HEK293 (cell line): ENCODE data around the gene PRRT2.

ENCODE experiments used
- BCL6B ChIP-seq: fragments of 450-650 bp; formaldehyde crosslinking; IDR thresholded peaks from 2 replicates; pipeline ENCODE4 v1.5.1; 2017; ENCODE audit warnings: missing biosample characterization, missing genetic modification characterization
- EGR2 ChIP-seq: fragments of 450-650 bp; formaldehyde crosslinking; IDR thresholded peaks from 2 replicates; pipeline ENCODE4 v1.5.1; 2016; ENCODE audit warnings: low read depth, missing biosample characterization, missing genetic modification characterization
- MEIS1 ChIP-seq: sonication (generic); formaldehyde crosslinking; IDR thresholded peaks from 2 replicates; pipeline ENCODE4 v1.8.1; 2022; ENCODE audit warnings: missing genetic modification reagents, mild to moderate bottlenecking, borderline replicate concordance
- OVOL3 ChIP-seq: fragments of 450-650 bp; formaldehyde crosslinking; IDR thresholded peaks from 2 replicates; pipeline ENCODE4 v1.5.1; 2016; ENCODE audit warnings: missing biosample characterization, missing genetic modification characterization
- PRDM1 ChIP-seq: fragments of 450-650 bp; formaldehyde crosslinking; IDR thresholded peaks from 2 replicates; pipeline ENCODE4; 2016; ENCODE audit warnings: missing biosample characterization, missing genetic modification characterization
- REST ChIP-seq: fragments of 450-650 bp; formaldehyde crosslinking; IDR thresholded peaks from 2 replicates; pipeline ENCODE4 v1.5.1; 2016; ENCODE audit warnings: missing biosample characterization, missing genetic modification characterization
- ZBTB20 ChIP-seq: fragments of 450-650 bp; formaldehyde crosslinking; IDR thresholded peaks from 2 replicates; pipeline ENCODE4 v1.5.1; 2016; ENCODE audit warnings: missing biosample characterization, missing genetic modification characterization
- ZBTB26 ChIP-seq: fragments of 450-650 bp; formaldehyde crosslinking; optimal IDR thresholded peaks from 2 replicates; pipeline ENCODE3; 2016; ENCODE audit warnings: missing biosample characterization, mild to moderate bottlenecking, missing genetic modification characterization
- ZNF223 ChIP-seq: fragments of 450-650 bp; formaldehyde crosslinking; IDR thresholded peaks from 2 replicates; pipeline ENCODE4 v1.5.1; 2016; ENCODE audit warnings: missing biosample characterization, missing genetic modification characterization
- ZNF280C ChIP-seq: fragments of 450-650 bp; formaldehyde crosslinking; IDR thresholded peaks from 2 replicates; pipeline ENCODE4 v1.5.1; 2016; ENCODE audit warnings: missing biosample characterization, missing genetic modification characterization
- ZNF362 ChIP-seq: fragments of 450-650 bp; formaldehyde crosslinking; IDR thresholded peaks from 2 replicates; pipeline ENCODE4 v1.5.1; 2016; ENCODE audit warnings: missing biosample characterization, missing genetic modification characterization
- ZNF416 ChIP-seq: fragments of 450-650 bp; formaldehyde crosslinking; IDR thresholded peaks from 2 replicates; pipeline ENCODE4 v1.5.1; 2016; ENCODE audit warnings: missing biosample characterization, missing genetic modification characterization
- ZNF426 ChIP-seq: fragments of 450-650 bp; formaldehyde crosslinking; IDR thresholded peaks from 2 replicates; pipeline ENCODE4 v1.5.1; 2017; ENCODE audit warnings: missing biosample characterization, missing genetic modification characterization, mild to moderate bottlenecking, inconsistent platforms, moderate library complexity
- ZNF48 ChIP-seq: fragments of 450-650 bp; formaldehyde crosslinking; IDR thresholded peaks from 2 replicates; pipeline ENCODE4 v1.5.1; 2016; ENCODE audit warnings: missing biosample characterization, missing genetic modification characterization
- ZNF530 ChIP-seq: fragments of 450-650 bp; formaldehyde crosslinking; IDR thresholded peaks from 2 replicates; pipeline ENCODE4 v1.5.1; 2016; ENCODE audit warnings: low read depth, missing biosample characterization, missing genetic modification characterization
- ZNF548 ChIP-seq: fragments of 450-650 bp; formaldehyde crosslinking; IDR thresholded peaks from 2 replicates; pipeline ENCODE4 v1.5.1; 2016; ENCODE audit warnings: missing biosample characterization, missing genetic modification characterization
- ZNF600 ChIP-seq: fragments of 450-650 bp; formaldehyde crosslinking; IDR thresholded peaks from 2 replicates; pipeline ENCODE4 v1.5.1; 2016; ENCODE audit warnings: missing biosample characterization, missing genetic modification characterization
- ZSCAN16 ChIP-seq: fragments of 450-650 bp; formaldehyde crosslinking; IDR thresholded peaks from 2 replicates; pipeline ENCODE4 v1.5.1; 2016; ENCODE audit warnings: missing biosample characterization, missing genetic modification characterization
- ZSCAN23 ChIP-seq: fragments of 450-650 bp; formaldehyde crosslinking; IDR thresholded peaks from 2 replicates; pipeline ENCODE4 v1.5.1; 2016; ENCODE audit warnings: missing biosample characterization, missing genetic modification characterization
- ZSCAN5A ChIP-seq: fragments of 450-650 bp; formaldehyde crosslinking; IDR thresholded peaks from 2 replicates; pipeline ENCODE4 v1.5.1; 2016; ENCODE audit warnings: missing biosample characterization, missing genetic modification characterization
- TF ChIP-seq, protein P1 (sequence below): fragments of 450-650 bp; formaldehyde crosslinking; IDR thresholded peaks from 2 replicates; pipeline ENCODE4 v1.5.1; 2016; ENCODE audit warnings: missing biosample characterization, missing genetic modification characterization, low read depth
- TF ChIP-seq, protein P2 (sequence below): fragments of 450-650 bp; formaldehyde crosslinking; IDR thresholded peaks from 2 replicates; pipeline ENCODE4 v1.5.1; 2017; ENCODE audit warnings: missing biosample characterization, missing genetic modification characterization
- TF ChIP-seq, protein P3 (sequence below): fragments of 450-650 bp; formaldehyde crosslinking; IDR thresholded peaks from 2 replicates; pipeline ENCODE4 v1.5.1; 2017; ENCODE audit warnings: missing biosample characterization, mild to moderate bottlenecking, missing genetic modification characterization, moderate library complexity

PRRT2 gene

DNA sequence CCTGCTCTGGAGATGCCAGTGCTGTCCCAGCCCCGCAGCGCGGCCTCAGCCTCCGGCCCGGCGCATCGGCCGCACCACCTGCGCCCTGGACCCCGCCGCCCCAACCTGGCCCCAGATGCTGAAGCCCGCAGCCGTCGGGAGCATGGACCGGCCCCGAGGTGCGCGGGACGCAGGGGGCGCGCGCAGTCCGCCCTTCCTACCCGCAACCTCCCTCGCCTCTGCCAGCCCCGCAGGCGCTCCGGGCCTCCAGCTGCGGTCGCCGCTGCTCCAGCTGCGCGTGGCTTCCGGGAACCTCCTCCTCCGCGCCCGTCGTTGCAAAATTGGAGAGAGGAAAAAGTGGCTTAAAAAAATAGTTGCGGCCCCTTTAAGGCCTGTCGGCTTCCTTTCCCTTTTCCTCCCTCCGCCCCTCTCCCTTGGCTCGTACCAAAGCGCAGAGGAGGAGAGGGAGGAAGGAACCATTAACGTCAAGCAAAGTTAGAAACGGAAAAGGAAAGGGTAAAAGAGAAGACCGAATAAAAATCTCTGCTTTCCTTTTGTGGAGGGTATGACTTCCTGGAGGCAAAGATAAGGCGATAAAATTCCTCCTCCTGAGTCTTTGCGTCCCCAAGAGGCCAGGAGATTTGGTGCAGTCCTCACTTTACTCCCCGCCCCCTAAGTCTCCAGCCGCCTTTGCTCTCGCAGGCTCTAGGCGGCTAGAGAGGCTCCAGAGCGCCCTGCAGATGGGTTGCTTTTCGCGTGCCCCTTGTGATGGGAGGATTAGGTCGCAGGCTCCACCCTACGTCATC is 51.1 kb downstream of the PRRT2 start, which contains the start of gene CDIPT (continued):
- TF ChIP-seq, protein P1, sequence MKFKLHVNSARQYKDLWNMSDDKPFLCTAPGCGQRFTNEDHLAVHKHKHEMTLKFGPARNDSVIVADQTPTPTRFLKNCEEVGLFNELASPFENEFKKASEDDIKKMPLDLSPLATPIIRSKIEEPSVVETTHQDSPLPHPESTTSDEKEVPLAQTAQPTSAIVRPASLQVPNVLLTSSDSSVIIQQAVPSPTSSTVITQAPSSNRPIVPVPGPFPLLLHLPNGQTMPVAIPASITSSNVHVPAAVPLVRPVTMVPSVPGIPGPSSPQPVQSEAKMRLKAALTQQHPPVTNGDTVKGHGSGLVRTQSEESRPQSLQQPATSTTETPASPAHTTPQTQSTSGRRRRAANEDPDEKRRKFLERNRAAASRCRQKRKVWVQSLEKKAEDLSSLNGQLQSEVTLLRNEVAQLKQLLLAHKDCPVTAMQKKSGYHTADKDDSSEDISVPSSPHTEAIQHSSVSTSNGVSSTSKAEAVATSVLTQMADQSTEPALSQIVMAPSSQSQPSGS (tag by site-specific recombination), result peak; percentile 97
- TF ChIP-seq OVOL3 (tag by site-specific recombination) (no peak), PRDM1 (tag by site-specific recombination) (peak; percentile 87), BCL6B (no peak), ZNF416 (tag by site-specific recombination) (no peak), ZNF426 (no peak), ZNF548 (tag by site-specific recombination) (no peak), ZSCAN5A (tag by site-specific recombination) (peak; percentile 77; the same call in 1 of the 2 replicates), MEIS1 (CRISPR knock-in tag) (no peak), REST (peak; percentile 38), ZNF48 (tag by site-specific recombination) (no peak), ZNF362 (tag by site-specific recombination) (peak; percentile 87), ZSCAN16 (tag by site-specific recombination) (no peak), ZBTB26 (tag by site-specific recombination) (peak; percentile 93), ZNF223 (tag by site-specific recombination) (no peak), ZNF530 (tag by site-specific recombination) (no peak), ZNF280C (tag by site-specific recombination) (no peak), ZSCAN23 (tag by site-specific recombination) (peak; percentile 83), EGR2 (peak; percentile 39; the same call in 1 of the 2 replicates), ZBTB20 (tag by site-specific recombination) (peak; percentile 47), ZNF600 (tag by site-specific recombination) (no peak)
- TF ChIP-seq, protein P2, sequence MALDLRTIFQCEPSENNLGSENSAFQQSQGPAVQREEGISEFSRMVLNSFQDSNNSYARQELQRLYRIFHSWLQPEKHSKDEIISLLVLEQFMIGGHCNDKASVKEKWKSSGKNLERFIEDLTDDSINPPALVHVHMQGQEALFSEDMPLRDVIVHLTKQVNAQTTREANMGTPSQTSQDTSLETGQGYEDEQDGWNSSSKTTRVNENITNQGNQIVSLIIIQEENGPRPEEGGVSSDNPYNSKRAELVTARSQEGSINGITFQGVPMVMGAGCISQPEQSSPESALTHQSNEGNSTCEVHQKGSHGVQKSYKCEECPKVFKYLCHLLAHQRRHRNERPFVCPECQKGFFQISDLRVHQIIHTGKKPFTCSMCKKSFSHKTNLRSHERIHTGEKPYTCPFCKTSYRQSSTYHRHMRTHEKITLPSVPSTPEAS, result no peak
- TF ChIP-seq, protein P3, sequence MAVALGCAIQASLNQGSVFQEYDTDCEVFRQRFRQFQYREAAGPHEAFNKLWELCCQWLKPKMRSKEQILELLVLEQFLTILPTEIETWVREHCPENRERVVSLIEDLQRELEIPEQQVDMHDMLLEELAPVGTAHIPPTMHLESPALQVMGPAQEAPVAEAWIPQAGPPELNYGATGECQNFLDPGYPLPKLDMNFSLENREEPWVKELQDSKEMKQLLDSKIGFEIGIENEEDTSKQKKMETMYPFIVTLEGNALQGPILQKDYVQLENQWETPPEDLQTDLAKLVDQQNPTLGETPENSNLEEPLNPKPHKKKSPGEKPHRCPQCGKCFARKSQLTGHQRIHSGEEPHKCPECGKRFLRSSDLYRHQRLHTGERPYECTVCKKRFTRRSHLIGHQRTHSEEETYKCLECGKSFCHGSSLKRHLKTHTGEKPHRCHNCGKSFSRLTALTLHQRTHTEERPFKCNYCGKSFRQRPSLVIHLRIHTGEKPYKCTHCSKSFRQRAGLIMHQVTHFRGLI (tag by site-specific recombination), result 0 out of 2 replicates have a peak, but pooled peaks have one; percentile 7
